HG03135 (cell line): Measurements from ENCODE around the gene ABR.
"Not testable (repeated sequence)": the region's sequence is repeated elsewhere in the genome, so short reads cannot be mapped to it uniquely, and the experiment has no call there.

Source experiments
- ATAC-seq: cut with Tn5 transposase; IDR thresholded peaks from one replicate; pipeline ENCODE4 v1.9.1; 2021; ENCODE audit warnings: mild to moderate bottlenecking, moderate library complexity; ENCODE audit not compliant: unreplicated experiment

Gene ABR

GRCh38 chr17:1202291-1202690 is 22.5 kb upstream of the ABR start:
- ATAC-seq, result no peak

- no peak for ATAC-seq
Observed at GRCh38 chr17:1201132-1201702, 21.4 kb upstream of the ABR start.

GRCh38 chr17:1199271-1199743 is 19.5 kb upstream of the ABR start:
- ATAC-seq, result not testable (repeated sequence)

- peak; percentile 58 for ATAC-seq
Observed at GRCh38 chr17:1197781-1198490, 18.2 kb upstream of the ABR start.

GRCh38 chr17:1197379-1197778 is 17.6 kb upstream of the ABR start:
- peak; percentile 2 for ATAC-seq

GRCh38 chr17:1196946-1197345 is 17.2 kb upstream of the ABR start:
- ATAC-seq, result no peak

GRCh38 chr17:1192911-1193699 is 13.3 kb upstream of the ABR start:
- ATAC-seq, result no peak

- no peak for ATAC-seq
Observed at GRCh38 chr17:1190751-1191331, 11.1 kb upstream of the ABR start.

- ATAC-seq, result no peak
Observed at GRCh38 chr17:1188812-1189504, 9.2 kb upstream of the ABR start.

- ATAC-seq, result no peak
Observed at GRCh38 chr17:1186923-1187771, 7.4 kb upstream of the ABR start.

- no peak for ATAC-seq
Observed at GRCh38 chr17:1186214-1186820, 6.5 kb upstream of the ABR start.

- ATAC-seq, result peak; percentile 45
Observed at GRCh38 chr17:1183171-1183873, 3.5 kb upstream of the ABR start.

- ATAC-seq, result no peak
Observed at GRCh38 chr17:1182811-1183170, 3.0 kb upstream of the ABR start.

GRCh38 chr17:1181753-1182137 is 2.0 kb upstream of the ABR start:
- ATAC-seq, result peak; percentile 3

- peak; percentile 42 for ATAC-seq
Observed at GRCh38 chr17:1180958-1181752, 1.4 kb upstream of the ABR start.

GRCh38 chr17:1179112-1179817 is 516 bp downstream of the ABR start:
- no peak for ATAC-seq

GRCh38 chr17:1177016-1177700 is 2.6 kb downstream of the ABR start:
- no peak for ATAC-seq
